ENCODE measurements around the gene GCNT1.

DNA sequence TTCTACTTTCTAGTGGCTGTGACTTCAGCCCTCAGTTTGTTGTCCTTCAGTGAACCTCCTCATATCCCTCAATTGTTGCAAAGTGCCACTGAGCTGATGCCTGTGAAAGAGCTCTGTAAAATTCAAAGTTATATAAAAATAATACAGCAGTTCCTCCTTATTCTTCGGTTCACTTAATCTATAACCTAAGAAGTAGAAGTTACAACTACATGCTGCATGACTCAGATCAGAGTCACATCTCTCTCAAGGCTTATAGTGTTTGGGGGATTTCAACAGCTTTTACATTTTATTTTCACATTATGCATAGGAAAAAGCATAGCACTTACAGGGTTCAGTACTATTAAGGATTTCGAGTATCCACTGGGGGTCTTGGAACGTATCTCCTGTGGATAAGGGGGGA, 25.1 kb upstream of the GCNT1 start:
- no peak for TF ChIP-seq NFIC (IDR thresholded peaks at IDR 0.05)
- no peak for TF ChIP-seq EP300 (IDR thresholded peaks at IDR 0.05; ENCODE audit: borderline replicate concordance)
